HK-2 (cell line): ENCODE data around the gene YBEY.
A peak's percentile ranks its signal among the peaks of the same experiment; 100 is the strongest.

Source experiments
- DNase-seq: peaks from one replicate; pipeline ENCODE4 v3.0.0-alpha.2; 2018; ENCODE audit not compliant: unreplicated experiment

The YBEY gene

GRCh38 chr21:46264690-46265144, 21.4 kb upstream of the YBEY start:
- DNase-seq = no peak

GRCh38 chr21:46265736-46266525, 20.2 kb upstream of the YBEY start:
- no peak for DNase-seq

GRCh38 chr21:46266946-46267345, 19.2 kb upstream of the YBEY start:
- DNase-seq = no peak

- no peak for DNase-seq
These were observed 17.8 kb upstream of the YBEY start for GRCh38 chr21:46268371-46268770.

GRCh38 chr21:46269466-46269865, 16.7 kb upstream of the YBEY start:
- peak; percentile 86 for DNase-seq

- no peak for DNase-seq
These were observed 12.8 kb upstream of the YBEY start for GRCh38 chr21:46273341-46273740.

GRCh38 chr21:46274797-46275390, 11.2 kb upstream of the YBEY start:
- no peak for DNase-seq

- no peak for DNase-seq
These were observed 2.0 kb upstream of the YBEY start for GRCh38 chr21:46284077-46284644.

- no peak for DNase-seq
These were observed 1.4 kb upstream of the YBEY start for GRCh38 chr21:46284733-46285132.

GRCh38 chr21:46285206-46285661, 908 bp upstream of the YBEY start, which contains the start of gene MCM3AP:
TSS of gene MCM3AP (minus strand) at chr21:46285611. CDS start at chr21:46285286, 325 bp downstream.
- DNase-seq = no peak

- DNase-seq = no peak
These were observed 483 bp downstream of the YBEY start for GRCh38 chr21:46286648-46287002.

- no peak for DNase-seq
These were observed 1.4 kb downstream of the YBEY start for GRCh38 chr21:46287541-46287940.

- no peak for DNase-seq
These were observed 3.6 kb downstream of the YBEY start for GRCh38 chr21:46289655-46290179.

- no peak for DNase-seq
These were observed 5.4 kb downstream of the YBEY start for GRCh38 chr21:46291561-46291960.

GRCh38 chr21:46294647-46295176, 8.6 kb downstream of the YBEY start:
- peak; percentile 69 for DNase-seq

GRCh38 chr21:46295177-46295770, 9.1 kb downstream of the YBEY start:
- peak; percentile 29 for DNase-seq

GRCh38 chr21:46295996-46296752, 10.0 kb downstream of the YBEY start:
- DNase-seq = no peak

GRCh38 chr21:46297338-46298271, 11.5 kb downstream of the YBEY start:
- DNase-seq = no peak

- DNase-seq = no peak
These were observed 13.0 kb downstream of the YBEY start for GRCh38 chr21:46299167-46299566.

- no peak for DNase-seq
These were observed 15.6 kb downstream of the YBEY start for GRCh38 chr21:46301759-46302158.
